Astrocyte of the spinal cord (primary cell): ENCODE results near the gene MYT1.

ENCODE experiments used
- DNase-seq: peaks from one replicate; pipeline ENCODE4 v3.0.0; 2011; ENCODE audit warnings: low read depth, low spot score
- H3K4me3 ChIP-seq: 2 replicates; pipeline ENCODE4 v1.5.1; 2011; ENCODE audit warnings: low read depth, mild to moderate bottlenecking, low read length, moderate library complexity
- in situ Hi-C: cut with HindIII; loops from 2 replicates; pipeline ENCODE4 v1.10.0; 2017; ENCODE audit warnings: low sequenced_read_pairs
- TF ChIP-seq, protein P1 (sequence below): IDR thresholded peaks from 2 replicates; pipeline ENCODE4 v1.5.1; 2012; ENCODE audit warnings: low read depth, mild to moderate bottlenecking, low read length, inconsistent platforms

MYT1 gene

GRCh38 chr20:64163776-64164122 lies 503 bp upstream of the MYT1 start:
- in situ Hi-C loops = no loop called here
- TF ChIP-seq, protein P1, sequence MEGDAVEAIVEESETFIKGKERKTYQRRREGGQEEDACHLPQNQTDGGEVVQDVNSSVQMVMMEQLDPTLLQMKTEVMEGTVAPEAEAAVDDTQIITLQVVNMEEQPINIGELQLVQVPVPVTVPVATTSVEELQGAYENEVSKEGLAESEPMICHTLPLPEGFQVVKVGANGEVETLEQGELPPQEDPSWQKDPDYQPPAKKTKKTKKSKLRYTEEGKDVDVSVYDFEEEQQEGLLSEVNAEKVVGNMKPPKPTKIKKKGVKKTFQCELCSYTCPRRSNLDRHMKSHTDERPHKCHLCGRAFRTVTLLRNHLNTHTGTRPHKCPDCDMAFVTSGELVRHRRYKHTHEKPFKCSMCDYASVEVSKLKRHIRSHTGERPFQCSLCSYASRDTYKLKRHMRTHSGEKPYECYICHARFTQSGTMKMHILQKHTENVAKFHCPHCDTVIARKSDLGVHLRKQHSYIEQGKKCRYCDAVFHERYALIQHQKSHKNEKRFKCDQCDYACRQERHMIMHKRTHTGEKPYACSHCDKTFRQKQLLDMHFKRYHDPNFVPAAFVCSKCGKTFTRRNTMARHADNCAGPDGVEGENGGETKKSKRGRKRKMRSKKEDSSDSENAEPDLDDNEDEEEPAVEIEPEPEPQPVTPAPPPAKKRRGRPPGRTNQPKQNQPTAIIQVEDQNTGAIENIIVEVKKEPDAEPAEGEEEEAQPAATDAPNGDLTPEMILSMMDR = no peak
- H3K4me3 ChIP-seq = no peak overlapping the region
- no peak for DNase-seq

DNA sequence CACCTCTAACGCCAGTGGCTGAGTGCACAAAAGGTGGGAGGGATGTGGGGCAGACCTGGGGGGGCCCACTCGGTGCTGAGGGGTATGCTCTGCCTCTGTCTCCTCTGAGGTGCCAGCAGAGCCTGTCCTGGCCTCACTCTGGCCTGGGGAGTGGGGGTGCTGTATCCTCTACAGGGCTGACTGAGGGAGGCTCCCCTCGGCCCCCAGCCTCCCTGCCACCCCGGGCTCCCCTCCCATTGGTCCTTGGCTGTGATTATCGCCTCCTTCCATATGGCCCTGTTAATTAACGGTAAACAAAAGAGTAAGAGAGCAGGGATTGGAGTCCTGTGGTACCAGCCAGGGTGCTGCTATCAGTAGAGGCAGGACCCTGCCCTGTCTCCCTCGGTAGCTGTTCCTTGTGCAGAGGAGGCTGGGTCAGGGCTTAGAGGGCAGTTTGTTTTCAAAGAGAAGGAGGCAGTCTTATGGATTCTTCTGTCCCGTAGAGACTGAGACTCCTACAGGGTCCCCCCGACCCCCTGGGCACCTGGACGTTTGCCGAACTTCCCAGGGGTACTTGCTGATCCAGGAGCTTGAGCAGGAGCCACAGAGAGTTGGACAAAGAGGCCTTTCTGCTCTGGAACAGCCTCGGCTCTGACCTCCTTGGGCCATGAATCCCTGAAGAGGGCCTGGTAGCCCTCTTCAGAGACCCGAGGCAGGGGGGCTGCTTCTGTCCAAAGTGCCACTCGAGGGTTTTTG lies 1.8 kb downstream of the MYT1 start:
- in situ Hi-C loops = no loop called here
- H3K4me3 ChIP-seq = no peak overlapping the region
- no peak for DNase-seq
- TF ChIP-seq, protein P1 = no peak

- TF ChIP-seq, protein P1 = no peak
- H3K4me3 ChIP-seq = no peak overlapping the region
- in situ Hi-C loops = no loop called here
- DNase-seq = no peak
Measured at GRCh38 chr20:64166721-64167615, 2.7 kb downstream of the MYT1 start.

DNA sequence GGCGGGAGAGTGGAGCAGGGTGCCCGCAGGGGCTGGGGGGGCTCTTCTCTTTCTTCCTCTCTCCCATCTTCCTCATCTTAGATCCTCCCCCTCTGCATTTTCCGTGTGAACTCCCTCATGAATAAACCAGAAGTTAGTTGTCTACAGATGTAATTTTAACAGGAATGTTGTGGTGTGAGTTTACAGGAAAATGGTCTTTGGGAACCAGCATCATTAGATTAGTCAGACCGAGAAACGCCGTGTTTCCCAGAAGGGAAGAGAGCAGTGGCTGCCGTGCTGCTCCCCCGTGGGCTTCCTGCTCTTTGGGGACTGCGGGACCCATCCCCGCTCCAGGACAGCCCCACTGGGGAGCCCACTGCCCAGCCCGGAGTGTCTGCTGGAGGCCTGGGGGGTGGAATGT lies 3.4 kb downstream of the MYT1 start:
- TF ChIP-seq, protein P1 = no peak
- H3K4me3 ChIP-seq = no peak overlapping the region
- DNase-seq = no peak
- in situ Hi-C loops = no loop called here

GRCh38 chr20:64168381-64169090 lies 4.3 kb downstream of the MYT1 start:
- DNase-seq = no peak
- no peak overlapping the region for H3K4me3 ChIP-seq
- TF ChIP-seq, protein P1 = no peak
- in situ Hi-C loops = no loop called here

- in situ Hi-C loops = no loop called here
- no peak for DNase-seq
- TF ChIP-seq, protein P1 = no peak
- H3K4me3 ChIP-seq = no peak overlapping the region
Measured at GRCh38 chr20:64169091-64169560, 4.9 kb downstream of the MYT1 start.
